WTC11 (cell line): ENCODE results near the gene USH2A.

Source experiments
- CBFB ChIP-seq: sonication (generic); formaldehyde crosslinking; IDR thresholded peaks from 2 replicates; pipeline ENCODE4 v1.8.1; 2022; ENCODE audit warnings: mild to moderate bottlenecking, low read depth, missing genetic modification reagents
- RELA ChIP-seq: sonication (generic); formaldehyde crosslinking; IDR thresholded peaks from 2 replicates; pipeline ENCODE4 v1.8.1; 2022; ENCODE audit warnings: missing genetic modification reagents, mild to moderate bottlenecking, borderline replicate concordance
- TF ChIP-seq, protein P1 (sequence below): fragments of 200-600 bp; IDR thresholded peaks from 2 replicates; pipeline ENCODE4 v1.8.0; 2022; ENCODE audit warnings: antibody characterized with exemption
- TF ChIP-seq, protein P2 (sequence below): sonication (generic); formaldehyde crosslinking; conservative IDR thresholded peaks from 2 replicates; pipeline ENCODE4 v1.8.1; 2023; ENCODE audit warnings: mild to moderate bottlenecking, low read depth, missing genetic modification reagents, moderate library complexity
- TF ChIP-seq, protein P3 (sequence below): sonication (generic); formaldehyde crosslinking; IDR thresholded peaks from 2 replicates; pipeline ENCODE4 v1.8.0; 2022; ENCODE audit warnings: mild to moderate bottlenecking, missing genetic modification reagents
- TF ChIP-seq, protein P4 (sequence below): sonication (generic); formaldehyde crosslinking; IDR thresholded peaks from 2 replicates; pipeline ENCODE4 v1.8.0; 2022; ENCODE audit warnings: mild to moderate bottlenecking, missing genetic modification reagents
- TF ChIP-seq, protein P5 (sequence below): sonication (generic); formaldehyde crosslinking; IDR thresholded peaks from 2 replicates; pipeline ENCODE4 v1.8.0; 2023; ENCODE audit warnings: missing genetic modification reagents

DNA sequence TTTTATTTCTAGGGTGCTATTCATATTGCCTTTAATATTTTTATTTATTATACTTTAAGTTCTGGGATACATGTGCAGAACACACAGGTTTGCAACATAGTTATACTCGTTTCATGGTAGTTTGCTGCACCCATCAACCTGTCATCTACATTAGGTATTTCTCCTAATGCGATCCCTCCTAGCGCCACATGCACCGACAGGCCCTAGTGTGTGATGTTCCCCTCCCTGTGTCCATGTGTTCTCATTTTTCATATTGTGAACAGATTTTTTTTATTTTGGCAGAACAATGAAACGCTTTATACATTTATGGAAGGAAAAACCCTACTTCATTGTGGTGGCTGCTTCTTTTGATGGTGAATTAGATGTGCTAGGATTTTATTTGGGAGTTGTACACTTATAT is 14.4 kb upstream of the USH2A start:
- TF ChIP-seq, protein P1, sequence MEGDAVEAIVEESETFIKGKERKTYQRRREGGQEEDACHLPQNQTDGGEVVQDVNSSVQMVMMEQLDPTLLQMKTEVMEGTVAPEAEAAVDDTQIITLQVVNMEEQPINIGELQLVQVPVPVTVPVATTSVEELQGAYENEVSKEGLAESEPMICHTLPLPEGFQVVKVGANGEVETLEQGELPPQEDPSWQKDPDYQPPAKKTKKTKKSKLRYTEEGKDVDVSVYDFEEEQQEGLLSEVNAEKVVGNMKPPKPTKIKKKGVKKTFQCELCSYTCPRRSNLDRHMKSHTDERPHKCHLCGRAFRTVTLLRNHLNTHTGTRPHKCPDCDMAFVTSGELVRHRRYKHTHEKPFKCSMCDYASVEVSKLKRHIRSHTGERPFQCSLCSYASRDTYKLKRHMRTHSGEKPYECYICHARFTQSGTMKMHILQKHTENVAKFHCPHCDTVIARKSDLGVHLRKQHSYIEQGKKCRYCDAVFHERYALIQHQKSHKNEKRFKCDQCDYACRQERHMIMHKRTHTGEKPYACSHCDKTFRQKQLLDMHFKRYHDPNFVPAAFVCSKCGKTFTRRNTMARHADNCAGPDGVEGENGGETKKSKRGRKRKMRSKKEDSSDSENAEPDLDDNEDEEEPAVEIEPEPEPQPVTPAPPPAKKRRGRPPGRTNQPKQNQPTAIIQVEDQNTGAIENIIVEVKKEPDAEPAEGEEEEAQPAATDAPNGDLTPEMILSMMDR = no peak
- TF ChIP-seq, protein P2, sequence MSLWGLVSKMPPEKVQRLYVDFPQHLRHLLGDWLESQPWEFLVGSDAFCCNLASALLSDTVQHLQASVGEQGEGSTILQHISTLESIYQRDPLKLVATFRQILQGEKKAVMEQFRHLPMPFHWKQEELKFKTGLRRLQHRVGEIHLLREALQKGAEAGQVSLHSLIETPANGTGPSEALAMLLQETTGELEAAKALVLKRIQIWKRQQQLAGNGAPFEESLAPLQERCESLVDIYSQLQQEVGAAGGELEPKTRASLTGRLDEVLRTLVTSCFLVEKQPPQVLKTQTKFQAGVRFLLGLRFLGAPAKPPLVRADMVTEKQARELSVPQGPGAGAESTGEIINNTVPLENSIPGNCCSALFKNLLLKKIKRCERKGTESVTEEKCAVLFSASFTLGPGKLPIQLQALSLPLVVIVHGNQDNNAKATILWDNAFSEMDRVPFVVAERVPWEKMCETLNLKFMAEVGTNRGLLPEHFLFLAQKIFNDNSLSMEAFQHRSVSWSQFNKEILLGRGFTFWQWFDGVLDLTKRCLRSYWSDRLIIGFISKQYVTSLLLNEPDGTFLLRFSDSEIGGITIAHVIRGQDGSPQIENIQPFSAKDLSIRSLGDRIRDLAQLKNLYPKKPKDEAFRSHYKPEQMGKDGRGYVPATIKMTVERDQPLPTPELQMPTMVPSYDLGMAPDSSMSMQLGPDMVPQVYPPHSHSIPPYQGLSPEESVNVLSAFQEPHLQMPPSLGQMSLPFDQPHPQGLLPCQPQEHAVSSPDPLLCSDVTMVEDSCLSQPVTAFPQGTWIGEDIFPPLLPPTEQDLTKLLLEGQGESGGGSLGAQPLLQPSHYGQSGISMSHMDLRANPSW (CRISPR knock-in tag) = no peak
- TF ChIP-seq CBFB (CRISPR knock-in tag) (no peak), RELA (CRISPR knock-in tag) (no peak)
- TF ChIP-seq, protein P3, sequence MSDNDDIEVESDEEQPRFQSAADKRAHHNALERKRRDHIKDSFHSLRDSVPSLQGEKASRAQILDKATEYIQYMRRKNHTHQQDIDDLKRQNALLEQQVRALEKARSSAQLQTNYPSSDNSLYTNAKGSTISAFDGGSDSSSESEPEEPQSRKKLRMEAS (CRISPR knock-in tag) = no peak
- TF ChIP-seq, protein P4, sequence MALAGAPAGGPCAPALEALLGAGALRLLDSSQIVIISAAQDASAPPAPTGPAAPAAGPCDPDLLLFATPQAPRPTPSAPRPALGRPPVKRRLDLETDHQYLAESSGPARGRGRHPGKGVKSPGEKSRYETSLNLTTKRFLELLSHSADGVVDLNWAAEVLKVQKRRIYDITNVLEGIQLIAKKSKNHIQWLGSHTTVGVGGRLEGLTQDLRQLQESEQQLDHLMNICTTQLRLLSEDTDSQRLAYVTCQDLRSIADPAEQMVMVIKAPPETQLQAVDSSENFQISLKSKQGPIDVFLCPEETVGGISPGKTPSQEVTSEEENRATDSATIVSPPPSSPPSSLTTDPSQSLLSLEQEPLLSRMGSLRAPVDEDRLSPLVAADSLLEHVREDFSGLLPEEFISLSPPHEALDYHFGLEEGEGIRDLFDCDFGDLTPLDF (CRISPR knock-in tag) = no peak
- TF ChIP-seq, protein P5, sequence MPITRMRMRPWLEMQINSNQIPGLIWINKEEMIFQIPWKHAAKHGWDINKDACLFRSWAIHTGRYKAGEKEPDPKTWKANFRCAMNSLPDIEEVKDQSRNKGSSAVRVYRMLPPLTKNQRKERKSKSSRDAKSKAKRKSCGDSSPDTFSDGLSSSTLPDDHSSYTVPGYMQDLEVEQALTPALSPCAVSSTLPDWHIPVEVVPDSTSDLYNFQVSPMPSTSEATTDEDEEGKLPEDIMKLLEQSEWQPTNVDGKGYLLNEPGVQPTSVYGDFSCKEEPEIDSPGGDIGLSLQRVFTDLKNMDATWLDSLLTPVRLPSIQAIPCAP (CRISPR knock-in tag) = no peak
